PC-3 (cell line): ENCODE data around the gene TMEM131. TPM values are rescaled to one million over a fixed set of nuclear protein-coding genes. Genes with fewer than 3 reads are reported as not detected.

Experiments
- ATAC-seq: fragments of 200-7000 bp; cut with Tn5 transposase; 2 replicates; pipeline ENCODE4 v1.9.1; 2020; ENCODE audit warnings: mild to moderate bottlenecking, moderate library complexity
- BruUV-seq: library from RNA; stranded (reverse); fragments of 400-500 nt; replicated peaks from 2 replicates; lab custom pipeline; 2021; lab: Mats Ljungman, UMichigan
- CTCF ChIA-PET: fragments of 300-600 bp; sonication (Branson Sonifier 250); formaldehyde crosslinking; loops from one replicate; lab custom pipeline; 2022; ENCODE audit warnings: antibody characterized with exemption; lab: Charles Lee
- POLR2A ChIA-PET: fragments of 300-600 bp; sonication (Branson Sonifier 250); formaldehyde crosslinking; loops from one replicate; lab custom pipeline; 2022; ENCODE audit warnings: antibody characterized with exemption; ENCODE audit not compliant: unreplicated experiment; lab: Charles Lee
- DNase-seq: peaks from one replicate; pipeline ENCODE4 v3.0.0-alpha.2; 2015
- H2AFZ ChIP-seq: fragments of 300-600 bp; sonication (generic); 2 replicates; pipeline ENCODE4 v1.6.0; 2016; ENCODE audit warnings: antibody characterized with exemption, low read length
- H3F3A ChIP-seq: fragments of 300-600 bp; sonication (generic); one replicate; pipeline ENCODE4 v1.6.0; 2017; ENCODE audit warnings: antibody characterized with exemption, low read length, control low read depth, mild to moderate bottlenecking; ENCODE audit not compliant: unreplicated experiment
- H3K27ac ChIP-seq: fragments of 300-600 bp; sonication (generic); 2 replicates; pipeline ENCODE4 v1.5.1; 2016; ENCODE audit warnings: mild to moderate bottlenecking, low read length
- H3K27me3 ChIP-seq: fragments of 300-600 bp; sonication (generic); 2 replicates; pipeline ENCODE4 v1.6.1; 2016; ENCODE audit warnings: low read length, mixed read lengths
- H3K36me3 ChIP-seq: fragments of 300-600 bp; sonication (generic); 2 replicates; pipeline ENCODE4 v1.6.1; 2016; ENCODE audit warnings: low read depth, mixed run types, low read length, mixed read lengths
- H3K4me1 ChIP-seq: fragments of 300-600 bp; sonication (generic); 2 replicates; pipeline ENCODE4 v1.5.1; 2016; ENCODE audit warnings: low read length; ENCODE audit not compliant: insufficient read depth
- H3K4me2 ChIP-seq: fragments of 300-600 bp; sonication (generic); 2 replicates; pipeline ENCODE4 v1.6.0; 2016; ENCODE audit warnings: low read length
- H3K4me3 ChIP-seq: fragments of 300-600 bp; sonication (generic); 2 replicates; pipeline ENCODE4 v1.5.1; 2016; ENCODE audit warnings: mild to moderate bottlenecking, low read length, mixed read lengths
- H3K79me2 ChIP-seq: fragments of 300-600 bp; sonication (generic); 2 replicates; pipeline ENCODE4 v1.6.1; 2017; ENCODE audit warnings: low read length, mixed read lengths
- H3K9ac ChIP-seq: fragments of 300-600 bp; sonication (generic); 2 replicates; pipeline ENCODE4 v1.6.0; 2016; ENCODE audit warnings: mild to moderate bottlenecking, low read length
- H3K9me2 ChIP-seq: fragments of 300-600 bp; sonication (generic); replicated peaks from 2 replicates; pipeline ENCODE4 v1.6.1; 2016; ENCODE audit warnings: mixed run types, low read length, mixed read lengths
- H3K9me3 ChIP-seq: fragments of 300-600 bp; sonication (generic); 2 replicates; pipeline ENCODE4 v1.6.1; 2016; ENCODE audit warnings: low read length, mixed read lengths
- H4K20me1 ChIP-seq: fragments of 300-600 bp; sonication (generic); 2 replicates; pipeline ENCODE4 v1.6.1; 2016; ENCODE audit warnings: low read length, mixed read lengths
- CTCF ChIP-seq: fragments of 300-600 bp; sonication (generic); conservative IDR thresholded peaks from 2 replicates; pipeline ENCODE4 v1.5.1; 2017; ENCODE audit warnings: antibody characterized with exemption, low read depth, mild to moderate bottlenecking, low read length
- EZH2 ChIP-seq: fragments of 300-600 bp; sonication (generic); IDR thresholded peaks from one replicate; pipeline ENCODE4 v1.6.1; 2017; ENCODE audit warnings: antibody characterized with exemption, mild to moderate bottlenecking, low read length; ENCODE audit not compliant: unreplicated experiment
- EZH2phosphoT487 ChIP-seq: fragments of 300-600 bp; sonication (generic); IDR thresholded peaks from 2 replicates; pipeline ENCODE4 v1.6.1; 2018; ENCODE audit warnings: mild to moderate bottlenecking, antibody characterized with exemption, low read length, borderline replicate concordance
- intact Hi-C: fragments of 100-400 bp; cut with micrococcal nuclease; formaldehyde crosslinking; loops from 2 replicates; pipeline ENCODE4 v1.9.0; 2023
- total RNA-seq: library from RNA; depleted of rRNA; stranded (reverse); fragments of >200 nt; gene quantifications from 2 replicates; pipeline ENCODE4 v1.2.3, GENCODE V29; 2014

The TMEM131 gene
- total RNA-seq, 1 experiment from 2014 or later, result 21.1 TPM

- no peak for TF ChIP-seq CTCF
- TF ChIP-seq EZH2, result no peak
- TF ChIP-seq EZH2phosphoT487, result no peak
- intact Hi-C loops, result no loop called here
- ATAC-seq (no peak), DNase-seq (no peak)
- no peaks in the 10 kb centered on the region for H3F3A ChIP-seq
- H3K4me3 ChIP-seq, result no peak overlapping the region
- H3K4me1 ChIP-seq, result no peaks in the 10 kb centered on the region
- no TSS peak for BruUV-seq
- H3K9ac ChIP-seq, result no peak overlapping the region
- H3K36me3 ChIP-seq, result peaks cover 32% of the 10 kb centered on the region
- ChIA-PET POLR2A (no interaction called here), CTCF (interaction anchor here (0.7 kb wide), 1 partner anchor 402 kb away, joined by 4 read pairs; no protein-coding TSS in a partner anchor)
- peaks cover 12% of the 10 kb centered on the region for H3K9me3 ChIP-seq
- H3K4me2 ChIP-seq, result no peak overlapping the region
- H2AFZ ChIP-seq, result no peak overlapping the region
- H4K20me1 ChIP-seq, result peaks cover 14% of the 10 kb centered on the region; the same call in 1 of the 2 replicates
- H3K27ac ChIP-seq, result no peak overlapping the region
- peaks cover 97% of the 10 kb centered on the region for H3K79me2 ChIP-seq
- H3K9me2 ChIP-seq, result no peaks in the 10 kb centered on the region
- no peaks in the 10 kb centered on the region for H3K27me3 ChIP-seq
These were observed 12.1 kb downstream of the TMEM131 start for GRCh38 chr2:97983698-97984097.

- Histone ChIP-seq H3K36me3 (peaks cover 27% of the 10 kb centered on the region), H4K20me1 (peaks cover 10% of the 10 kb centered on the region; the same call in 1 of the 2 replicates), H3F3A (no peaks in the 10 kb centered on the region), H2AFZ (no peak overlapping the region), H3K4me3 (no peak overlapping the region), H3K9me3 (peaks cover 8% of the 10 kb centered on the region; the same call in 1 of the 2 replicates), H3K4me1 (no peaks in the 10 kb centered on the region), H3K9me2 (no peaks in the 10 kb centered on the region), H3K79me2 (peaks cover 97% of the 10 kb centered on the region), H3K27me3 (no peaks in the 10 kb centered on the region), H3K27ac (no peak overlapping the region), H3K9ac (no peak overlapping the region), H3K4me2 (no peak overlapping the region)
- intact Hi-C loops, result no loop called here
- TF ChIP-seq EZH2phosphoT487, result no peak
- TF ChIP-seq CTCF, result no peak
- TF ChIP-seq EZH2, result no peak
- CTCF ChIA-PET, result interaction anchor here (0.7 kb wide), 1 partner anchor 402 kb away, joined by 4 read pairs; no protein-coding TSS in a partner anchor
- POLR2A ChIA-PET, result no interaction called here
- no peak for ATAC-seq
- DNase-seq, result no peak
- no TSS peak for BruUV-seq
These were observed 12.6 kb downstream of the TMEM131 start for GRCh38 chr2:97983134-97983533.

GRCh38 chr2:97982621-97983020 is 13.1 kb downstream of the TMEM131 start:
- H3K9ac ChIP-seq, result no peak overlapping the region
- ATAC-seq (no peak), DNase-seq (no peak)
- peaks cover 26% of the 10 kb centered on the region for H3K36me3 ChIP-seq
- peaks cover 5% of the 10 kb centered on the region; the same call in 1 of the 2 replicates for H4K20me1 ChIP-seq
- intact Hi-C loops, result no loop called here
- no peak overlapping the region for H3K4me2 ChIP-seq
- ChIA-PET POLR2A (no interaction called here), CTCF (no interaction called here)
- TF ChIP-seq EZH2, result no peak
- TF ChIP-seq EZH2phosphoT487, result no peak
- TF ChIP-seq CTCF, result no peak
- H3K4me3 ChIP-seq, result no peak overlapping the region
- H2AFZ ChIP-seq, result no peak overlapping the region
- H3K9me2 ChIP-seq, result no peaks in the 10 kb centered on the region
- H3K27ac ChIP-seq, result no peak overlapping the region
- H3K27me3 ChIP-seq, result no peaks in the 10 kb centered on the region
- no peaks in the 10 kb centered on the region for H3K4me1 ChIP-seq
- H3F3A ChIP-seq, result no peaks in the 10 kb centered on the region
- 0 out of 2 replicates have a peak, but pooled peaks cover 8% of the 10 kb centered on the region for H3K9me3 ChIP-seq
- no TSS peak for BruUV-seq
- H3K79me2 ChIP-seq, result peaks cover 93% of the 10 kb centered on the region
